PC-3 (cell line): Measurements from ENCODE around the gene SFXN3.

Source experiments
- CTCF ChIP-seq: fragments of 300-600 bp; sonication (generic); conservative IDR thresholded peaks from 2 replicates; pipeline ENCODE4 v1.5.1; 2017; ENCODE audit warnings: antibody characterized with exemption, low read depth, mild to moderate bottlenecking, low read length
- EZH2 ChIP-seq: fragments of 300-600 bp; sonication (generic); IDR thresholded peaks from one replicate; pipeline ENCODE4 v1.6.1; 2017; ENCODE audit warnings: antibody characterized with exemption, mild to moderate bottlenecking, low read length; ENCODE audit not compliant: unreplicated experiment

GRCh38 chr10:101035916-101036702, 5.1 kb downstream of the SFXN3 start:
- TF ChIP-seq EZH2 = no peak
- no peak for TF ChIP-seq CTCF
